Mononuclear cell (primary cell): ENCODE results near the gene TMEM140. TPM values are rescaled to one million over a fixed set of nuclear protein-coding genes. Genes with fewer than 3 reads are reported as not detected.
"Not testable (repeated sequence)": the region's sequence is repeated elsewhere in the genome, so short reads cannot be mapped to it uniquely, and the experiment has no call there.

Source experiments
- H3K27me3 ChIP-seq: 2 replicates; pipeline ENCODE4 v1.6.0; 2011; ENCODE audit warnings: low read length, control low read depth; ENCODE audit not compliant: insufficient read depth
- H3K4me1 ChIP-seq: 2 replicates; pipeline ENCODE4 v1.5.1; 2011; ENCODE audit warnings: mild to moderate bottlenecking, low read length, control low read depth; ENCODE audit not compliant: insufficient read depth
- H3K4me3 ChIP-seq: 2 replicates; pipeline ENCODE4 v1.5.1; 2011; ENCODE audit warnings: mild to moderate bottlenecking, low read length, moderate library complexity
- H3K9me3 ChIP-seq: 2 replicates; pipeline ENCODE4 v1.5.1; 2011; ENCODE audit warnings: low read depth, mild to moderate bottlenecking, control low read depth, low read length
- total RNA-seq: library from RNA; depleted of rRNA; stranded (reverse); fragments of >200 nt; gene quantifications from one replicate; pipeline ENCODE4 v1.2.3, GENCODE V29; 2012

Gene TMEM140
- total RNA-seq, 1 donor, result 51.4 TPM

DNA sequence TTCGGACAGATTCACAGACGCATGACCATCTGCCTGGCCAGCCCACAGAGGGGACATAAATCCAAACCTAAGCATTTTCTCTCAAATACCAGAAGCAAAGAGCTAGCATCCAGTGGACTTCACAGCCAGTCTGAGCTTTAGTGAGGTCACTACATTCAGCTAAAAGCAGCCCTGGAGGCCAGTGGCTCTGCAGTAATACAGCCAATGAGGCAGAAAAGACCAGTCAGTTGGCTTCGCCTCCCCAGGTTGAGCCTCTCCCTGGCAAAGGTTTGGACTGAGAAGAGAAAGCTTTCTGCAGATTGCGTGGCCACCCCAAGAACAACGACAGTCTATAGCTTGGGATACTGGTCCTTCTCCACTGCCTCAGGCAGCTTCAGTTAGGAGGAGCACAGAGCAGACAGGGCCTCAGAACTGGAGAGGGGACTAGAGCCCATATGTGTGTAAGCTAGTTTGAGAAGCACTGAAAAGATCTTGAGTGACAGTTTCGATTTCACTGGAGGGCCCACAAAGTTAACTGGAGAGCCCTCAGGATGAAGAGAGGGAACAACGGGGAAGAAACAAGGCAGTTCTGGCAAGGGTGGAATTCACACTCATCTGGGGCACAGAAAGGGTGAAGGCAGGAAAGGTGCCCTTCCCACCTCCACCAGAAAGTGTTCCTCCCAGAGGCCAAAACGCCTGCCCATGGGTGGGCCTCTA lies 59.7 kb downstream of the TMEM140 start:
- Histone ChIP-seq H3K27me3 (no peaks in the 10 kb centered on the region), H3K9me3 (no peaks in the 10 kb centered on the region), H3K4me3 (no peak overlapping the region), H3K4me1 (peaks cover 48% of the 10 kb centered on the region)

GRCh38 chr7:135208102-135208793 lies 60.4 kb downstream of the TMEM140 start:
- H3K4me3 ChIP-seq, result no peak overlapping the region
- H3K4me1 ChIP-seq, result peaks cover 48% of the 10 kb centered on the region
- H3K9me3 ChIP-seq, result no peaks in the 10 kb centered on the region
- H3K27me3 ChIP-seq, result no peaks in the 10 kb centered on the region

DNA sequence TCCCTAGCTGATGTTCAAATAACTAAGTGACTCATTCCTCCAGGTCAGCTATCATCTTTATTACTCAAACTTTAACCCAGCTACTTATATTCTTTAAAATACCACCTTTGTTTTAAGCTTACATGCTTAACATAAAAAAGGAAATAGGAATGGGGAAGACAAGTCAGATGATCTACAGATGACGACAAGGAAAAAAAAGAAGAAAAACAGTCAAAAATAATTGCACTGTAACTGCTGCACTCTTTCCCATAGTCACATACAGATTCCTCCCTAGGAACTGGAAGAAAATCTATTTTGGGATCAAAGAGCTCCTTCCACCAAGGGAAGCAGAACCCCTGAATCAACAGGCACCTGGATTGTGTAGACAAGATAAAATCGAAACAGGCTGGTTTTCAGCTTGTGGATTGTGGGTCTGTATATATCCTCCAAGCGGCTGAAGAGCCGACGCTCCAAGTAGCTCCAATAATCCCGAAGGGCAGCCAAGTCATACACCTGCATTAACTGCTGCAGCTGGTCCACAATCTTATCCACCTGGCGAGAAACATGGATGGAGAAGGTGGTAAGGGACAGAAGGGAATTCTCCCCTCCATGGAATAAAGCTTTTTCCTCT lies 61.5 kb downstream of the TMEM140 start:
- Histone ChIP-seq H3K27me3 (no peaks in the 10 kb centered on the region), H3K4me3 (no peak overlapping the region), H3K4me1 (peaks cover 48% of the 10 kb centered on the region), H3K9me3 (no peaks in the 10 kb centered on the region)

DNA sequence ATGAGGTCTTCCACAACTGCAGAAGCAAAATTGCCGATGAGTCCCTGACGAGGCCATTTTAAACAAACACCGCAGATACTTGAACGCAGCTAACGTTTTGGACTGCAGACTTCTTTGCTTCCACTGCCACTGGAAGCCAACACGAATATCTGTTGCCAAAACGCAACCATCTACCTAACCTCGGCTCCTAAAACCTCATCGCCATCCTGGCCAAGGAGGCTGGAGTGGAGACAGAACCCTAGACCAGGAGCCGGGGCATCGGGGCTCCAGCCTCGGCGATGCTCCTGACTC lies 63.0 kb downstream of the TMEM140 start:
- peaks cover 48% of the 10 kb centered on the region for H3K4me1 ChIP-seq
- H3K4me3 ChIP-seq, result peak overlapping the region; percentile 86
- H3K9me3 ChIP-seq, result no peaks in the 10 kb centered on the region
- H3K27me3 ChIP-seq, result no peaks in the 10 kb centered on the region

DNA sequence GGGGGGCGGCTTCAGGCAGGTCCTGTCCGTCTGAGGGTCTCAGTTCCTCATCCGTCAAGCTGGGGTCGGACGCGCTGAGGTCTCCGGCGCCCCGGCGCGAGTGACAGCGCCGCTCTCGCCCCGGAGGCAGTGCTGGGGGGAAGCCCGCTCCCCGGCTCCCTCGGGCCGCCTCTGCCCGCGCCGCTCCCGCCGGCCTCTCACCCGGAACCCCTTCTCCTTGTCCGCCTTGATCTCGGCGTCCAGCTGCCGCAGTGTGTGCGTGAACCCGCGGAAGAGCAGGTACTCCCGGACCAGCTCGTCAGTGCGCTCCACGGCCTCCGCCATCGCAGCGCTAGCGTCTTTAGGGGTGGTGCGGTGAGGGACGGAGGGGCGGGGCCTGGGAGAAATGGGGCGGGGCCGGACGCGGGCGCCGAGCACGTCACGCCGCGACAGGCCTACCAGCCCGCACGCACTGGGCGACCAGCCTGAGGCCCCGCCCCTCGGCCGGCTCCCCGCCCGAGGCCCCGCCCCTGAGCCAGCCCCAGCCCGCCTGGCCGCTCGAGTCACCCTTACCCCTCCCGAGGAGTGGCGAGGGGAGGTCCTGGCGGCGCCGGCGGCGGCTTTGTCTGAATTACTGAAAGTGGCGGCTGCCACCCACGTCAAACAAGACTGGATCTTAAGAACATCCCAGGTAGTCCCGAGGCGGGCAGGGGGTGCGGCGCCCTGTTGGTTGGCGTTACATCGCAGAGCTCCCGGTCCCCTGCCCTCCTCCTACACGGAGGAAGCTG lies 63.5 kb downstream of the TMEM140 start, which contains the start of gene WDR91:
WDR91 (minus strand) TSS at position 348 of the 767 bp plus-strand sequence; CDS start at position 324, 24 bp downstream.
- Histone ChIP-seq H3K4me3 (peak within 1 kb of the TSS; percentile 86), H3K27me3 (no peaks in the 10 kb centered on the region), H3K4me1 (peaks cover 48% of the 10 kb centered on the region), H3K9me3 (no peaks in the 10 kb centered on the region)

GRCh38 chr7:135211946-135212685 lies 64.2 kb downstream of the TMEM140 start:
- Histone ChIP-seq H3K4me1 (peaks cover 43% of the 10 kb centered on the region), H3K4me3 (peak overlapping the region; percentile 86)
- not testable (repeated sequence) for H3K9me3 ChIP-seq, H3K27me3 ChIP-seq

- Histone ChIP-seq H3K9me3 (no peaks in the 10 kb centered on the region), H3K27me3 (no peaks in the 10 kb centered on the region), H3K4me3 (no peak overlapping the region), H3K4me1 (peaks cover 26% of the 10 kb centered on the region)
Observed at GRCh38 chr7:135213831-135214230, 66.0 kb downstream of the TMEM140 start.

DNA sequence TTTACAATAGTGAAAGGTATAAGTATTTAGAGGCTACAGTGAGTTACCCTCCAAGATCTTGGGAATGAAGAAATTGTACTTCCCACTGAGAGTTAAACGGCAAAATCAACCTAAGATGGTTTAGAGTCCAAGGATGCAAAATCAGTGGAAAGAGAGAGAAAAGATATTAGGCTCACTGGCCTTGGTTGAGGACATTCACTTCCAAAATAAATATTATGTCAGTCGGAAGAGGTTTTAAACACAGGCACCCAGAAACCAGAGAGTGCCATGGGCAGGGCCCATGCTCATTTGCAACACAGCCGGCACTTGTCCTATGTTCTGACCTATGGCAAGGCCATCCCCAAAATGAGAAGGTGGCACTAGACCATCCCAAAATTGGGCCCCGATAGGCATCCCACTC lies 67.3 kb downstream of the TMEM140 start:
- Histone ChIP-seq H3K4me3 (no peak overlapping the region), H3K27me3 (no peaks in the 10 kb centered on the region), H3K9me3 (no peaks in the 10 kb centered on the region), H3K4me1 (peaks cover 13% of the 10 kb centered on the region)

DNA sequence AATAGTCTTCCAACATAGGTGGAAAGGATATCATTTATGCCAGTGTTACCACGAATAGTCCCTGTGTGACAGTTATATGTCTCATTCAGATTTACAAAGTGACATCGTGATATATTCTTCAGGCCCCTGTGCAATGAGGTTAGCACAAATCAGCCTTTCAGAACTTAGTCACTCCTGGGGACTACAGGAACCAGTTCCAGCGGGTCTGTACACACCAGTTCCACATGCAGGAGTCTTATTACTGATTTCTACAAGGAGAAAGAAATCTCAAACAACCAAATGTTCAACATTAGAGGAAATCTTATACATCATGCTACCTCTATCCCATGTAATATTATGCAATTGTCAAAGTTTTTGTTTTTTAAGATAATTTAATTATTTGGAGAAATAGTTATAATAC lies 67.8 kb downstream of the TMEM140 start:
- Histone ChIP-seq H3K9me3 (no peaks in the 10 kb centered on the region), H3K4me3 (no peak overlapping the region), H3K4me1 (peaks cover 8% of the 10 kb centered on the region), H3K27me3 (no peaks in the 10 kb centered on the region)

Other genes starting within 250 kb of the TMEM140 start
- gene AGBL3, start 161.6 kb upstream of the TMEM140 start, total RNA-seq, result 2.1 TPM
- gene CYREN, start 22.6 kb downstream of the TMEM140 start, total RNA-seq, result 24.8 TPM
- gene WDR91, start 63.5 kb downstream of the TMEM140 start, total RNA-seq, result 14.3 TPM
- not detected for gene STRA8, start 85.8 kb downstream of the TMEM140 start, total RNA-seq